HUDEP-2 (cell line): ENCODE data around the gene MEIS1.

Source experiments
- DNase-seq, 76 experiments: peaks; one replicate each; lab custom pipeline; 2025; ENCODE audit not compliant: unreplicated experiment in 76 of 76; lab: John Stamatoyannopoulos, UW

Gene MEIS1

GRCh38 chr2:66559672-66560071 is 124.7 kb downstream of the MEIS1 start:
- no peak for DNase-seq

- DNase-seq: no peak
These were observed 125.8 kb downstream of the MEIS1 start for GRCh38 chr2:66560683-66561082.

- no peak for DNase-seq
These were observed 126.8 kb downstream of the MEIS1 start for GRCh38 chr2:66561645-66562303.

GRCh38 chr2:66562304-66562685 is 127.4 kb downstream of the MEIS1 start:
- no peak for DNase-seq

GRCh38 chr2:66563473-66563872 is 128.5 kb downstream of the MEIS1 start:
- no peak for DNase-seq

- DNase-seq: no peak
These were observed 130.4 kb downstream of the MEIS1 start for GRCh38 chr2:66565291-66565690.

GRCh38 chr2:66566726-66567399 is 131.9 kb downstream of the MEIS1 start:
- DNase-seq: no peak

- no peak for DNase-seq
These were observed 132.8 kb downstream of the MEIS1 start for GRCh38 chr2:66567729-66568128.

GRCh38 chr2:66568650-66569300 is 133.8 kb downstream of the MEIS1 start:
- no peak for DNase-seq

GRCh38 chr2:66569321-66569851 is 134.5 kb downstream of the MEIS1 start:
- no peak for DNase-seq

GRCh38 chr2:66569974-66570373 is 135.0 kb downstream of the MEIS1 start:
- no peak for DNase-seq

GRCh38 chr2:66570471-66570870 is 135.5 kb downstream of the MEIS1 start:
- DNase-seq: no peak

GRCh38 chr2:66571918-66572317 is 137.0 kb downstream of the MEIS1 start:
- no peak for DNase-seq

- no peak for DNase-seq
These were observed 137.5 kb downstream of the MEIS1 start for GRCh38 chr2:66572391-66572790.

- DNase-seq: no peak
These were observed 138.5 kb downstream of the MEIS1 start for GRCh38 chr2:66573416-66573815.

- DNase-seq: no peak
These were observed 138.9 kb downstream of the MEIS1 start for GRCh38 chr2:66573821-66574233.

GRCh38 chr2:66574701-66575624 is 140.0 kb downstream of the MEIS1 start:
- peak in 1 of 76 experiments; percentile 0 for DNase-seq

GRCh38 chr2:66575625-66576310 is 140.8 kb downstream of the MEIS1 start:
- no peak for DNase-seq

GRCh38 chr2:66576311-66576560 is 141.3 kb downstream of the MEIS1 start:
- DNase-seq: no peak

GRCh38 chr2:66576561-66577320 is 141.8 kb downstream of the MEIS1 start:
- no peak for DNase-seq
